Activated naive CD8-positive, alpha-beta T cell (primary cell): Measurements from ENCODE around the gene ZDHHC7.

Experiments used
- H3K27ac Mint-ChIP-seq: one replicate; pipeline ENCODE4 v1.8.0; 2021; ENCODE audit warnings: mixed read lengths
- H3K27me3 Mint-ChIP-seq: one replicate; pipeline ENCODE4 v1.8.0; 2021; ENCODE audit warnings: mixed read lengths
- H3K36me3 Mint-ChIP-seq: one replicate; pipeline ENCODE4 v1.8.0; 2021; ENCODE audit warnings: mixed read lengths
- H3K4me1 Mint-ChIP-seq: one replicate; pipeline ENCODE4 v1.8.0; 2021; ENCODE audit warnings: low read depth, mixed read lengths
- H3K4me3 Mint-ChIP-seq: one replicate; pipeline ENCODE4 v1.8.0; 2021; ENCODE audit warnings: mild to moderate bottlenecking, mixed read lengths
- H3K9me3 Mint-ChIP-seq: one replicate; pipeline ENCODE4 v1.8.0; 2021; ENCODE audit warnings: low read depth, mixed read lengths

The ZDHHC7 gene

GRCh38 chr16:84999857-85000480 lies 11.4 kb downstream of the ZDHHC7 start:
- no peaks in the 10 kb centered on the region for H3K9me3 Mint-ChIP-seq
- H3K36me3 Mint-ChIP-seq: peaks cover 2% of the 10 kb centered on the region
- H3K4me3 Mint-ChIP-seq: no peak overlapping the region
- H3K27ac Mint-ChIP-seq: no peak overlapping the region
- H3K4me1 Mint-ChIP-seq: peaks cover 41% of the 10 kb centered on the region
- no peaks in the 10 kb centered on the region for H3K27me3 Mint-ChIP-seq

- Mint-ChIP-seq H3K4me3 (no peak overlapping the region), H3K36me3 (peaks cover 4% of the 10 kb centered on the region), H3K27me3 (no peaks in the 10 kb centered on the region), H3K4me1 (peaks cover 33% of the 10 kb centered on the region), H3K27ac (peak overlapping the region; percentile 70), H3K9me3 (no peaks in the 10 kb centered on the region)
These were observed 12.1 kb downstream of the ZDHHC7 start for GRCh38 chr16:84999200-84999599.

GRCh38 chr16:84996365-84996764 lies 15.0 kb downstream of the ZDHHC7 start:
- Mint-ChIP-seq H3K27ac (no peak overlapping the region), H3K27me3 (no peaks in the 10 kb centered on the region), H3K9me3 (no peaks in the 10 kb centered on the region), H3K4me1 (peaks cover 14% of the 10 kb centered on the region), H3K4me3 (no peak overlapping the region), H3K36me3 (peaks cover 4% of the 10 kb centered on the region)

- H3K9me3 Mint-ChIP-seq: no peaks in the 10 kb centered on the region
- H3K36me3 Mint-ChIP-seq: peaks cover 4% of the 10 kb centered on the region
- H3K27ac Mint-ChIP-seq: no peak overlapping the region
- H3K27me3 Mint-ChIP-seq: no peaks in the 10 kb centered on the region
- H3K4me1 Mint-ChIP-seq: peaks cover 13% of the 10 kb centered on the region
- H3K4me3 Mint-ChIP-seq: no peak overlapping the region
These were observed 15.7 kb downstream of the ZDHHC7 start for GRCh38 chr16:84995663-84996062.

DNA sequence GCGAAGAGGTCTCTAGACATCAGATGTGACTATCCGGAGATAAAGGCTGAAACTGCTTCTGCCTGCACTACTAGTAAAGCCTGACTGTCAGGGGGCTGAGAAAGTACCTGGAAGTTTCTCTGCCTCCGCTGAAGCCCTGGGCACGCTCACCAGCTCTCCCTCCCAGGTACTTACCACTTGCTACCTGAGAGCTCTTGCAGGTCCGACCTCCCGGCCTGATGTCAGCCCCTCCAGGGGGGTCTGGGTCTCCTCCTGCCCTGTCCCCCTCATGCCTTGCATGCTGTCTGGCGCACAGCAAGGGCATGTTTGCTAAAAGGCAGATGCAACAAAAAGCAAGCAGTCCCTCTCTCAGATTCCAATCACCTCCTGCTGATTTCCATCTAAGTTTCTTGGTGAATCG lies 17.4 kb downstream of the ZDHHC7 start:
- Mint-ChIP-seq H3K36me3 (peaks cover 4% of the 10 kb centered on the region), H3K4me3 (no peak overlapping the region), H3K4me1 (peaks cover 7% of the 10 kb centered on the region), H3K9me3 (no peaks in the 10 kb centered on the region), H3K27me3 (no peaks in the 10 kb centered on the region), H3K27ac (no peak overlapping the region)

- H3K9me3 Mint-ChIP-seq: no peaks in the 10 kb centered on the region
- H3K4me3 Mint-ChIP-seq: no peak overlapping the region
- H3K4me1 Mint-ChIP-seq: peaks cover 6% of the 10 kb centered on the region
- no peaks in the 10 kb centered on the region for H3K27me3 Mint-ChIP-seq
- H3K36me3 Mint-ChIP-seq: peaks cover 4% of the 10 kb centered on the region
- H3K27ac Mint-ChIP-seq: no peak overlapping the region
These were observed 18.6 kb downstream of the ZDHHC7 start for GRCh38 chr16:84992717-84993075.

- H3K4me1 Mint-ChIP-seq: peaks cover 10% of the 10 kb centered on the region
- H3K36me3 Mint-ChIP-seq: peaks cover 4% of the 10 kb centered on the region
- H3K27me3 Mint-ChIP-seq: no peaks in the 10 kb centered on the region
- H3K27ac Mint-ChIP-seq: no peak overlapping the region
- no peaks in the 10 kb centered on the region for H3K9me3 Mint-ChIP-seq
- no peak overlapping the region for H3K4me3 Mint-ChIP-seq
These were observed 20.6 kb downstream of the ZDHHC7 start for GRCh38 chr16:84990782-84991181.

GRCh38 chr16:84989749-84990620 lies 21.4 kb downstream of the ZDHHC7 start:
- H3K4me3 Mint-ChIP-seq: no peak overlapping the region
- H3K27me3 Mint-ChIP-seq: no peaks in the 10 kb centered on the region
- no peak overlapping the region for H3K27ac Mint-ChIP-seq
- no peaks in the 10 kb centered on the region for H3K9me3 Mint-ChIP-seq
- H3K4me1 Mint-ChIP-seq: peaks cover 12% of the 10 kb centered on the region
- H3K36me3 Mint-ChIP-seq: peaks cover 2% of the 10 kb centered on the region

DNA sequence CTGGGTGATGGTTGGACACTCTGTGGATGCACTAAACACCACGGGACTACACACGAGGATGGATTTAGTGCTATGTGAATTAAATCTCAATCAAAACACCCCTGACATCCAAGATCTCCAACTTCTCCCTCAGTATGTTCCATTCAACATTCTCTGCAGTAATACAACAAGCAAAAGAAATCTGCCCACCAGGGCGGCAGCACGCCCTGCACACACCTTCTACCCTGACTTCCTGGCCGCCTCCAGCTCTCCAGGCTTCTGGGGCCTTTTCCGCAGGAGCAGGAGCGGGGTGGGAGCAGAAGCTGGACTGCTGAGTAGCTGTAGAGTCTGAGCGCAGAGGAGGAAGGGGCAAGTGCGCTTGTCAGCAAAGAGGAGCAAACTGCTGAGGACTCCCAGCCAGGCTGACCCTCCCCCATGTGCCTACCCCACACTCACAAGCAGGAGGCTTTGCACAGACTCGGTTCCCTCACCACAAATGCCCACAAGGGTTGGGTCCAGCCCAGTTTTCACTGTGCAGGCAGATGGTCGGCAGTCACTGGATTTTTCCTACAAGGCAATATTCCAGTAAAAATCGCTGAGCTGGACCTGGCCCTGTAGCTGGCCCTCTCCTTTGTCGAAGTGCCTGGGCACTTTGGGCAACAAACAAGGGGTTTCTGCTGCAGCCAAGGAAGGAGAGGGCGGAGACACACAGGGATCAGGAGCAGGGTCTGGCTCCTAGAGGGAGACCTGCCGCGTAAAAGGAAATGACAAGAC lies 22.8 kb downstream of the ZDHHC7 start:
- Mint-ChIP-seq H3K4me1 (peaks cover 13% of the 10 kb centered on the region), H3K27me3 (no peaks in the 10 kb centered on the region), H3K27ac (no peak overlapping the region), H3K9me3 (no peaks in the 10 kb centered on the region), H3K36me3 (no peaks in the 10 kb centered on the region), H3K4me3 (no peak overlapping the region)

GRCh38 chr16:84986879-84987278 lies 24.5 kb downstream of the ZDHHC7 start:
- Mint-ChIP-seq H3K4me3 (no peak overlapping the region), H3K4me1 (peaks cover 14% of the 10 kb centered on the region), H3K27me3 (no peaks in the 10 kb centered on the region), H3K27ac (no peak overlapping the region), H3K9me3 (no peaks in the 10 kb centered on the region), H3K36me3 (no peaks in the 10 kb centered on the region)

- Mint-ChIP-seq H3K4me3 (no peak overlapping the region), H3K9me3 (no peaks in the 10 kb centered on the region), H3K27me3 (no peaks in the 10 kb centered on the region), H3K36me3 (no peaks in the 10 kb centered on the region), H3K27ac (no peak overlapping the region), H3K4me1 (peaks cover 14% of the 10 kb centered on the region)
These were observed 25.2 kb downstream of the ZDHHC7 start for GRCh38 chr16:84986102-84986501.

- Mint-ChIP-seq H3K9me3 (no peaks in the 10 kb centered on the region), H3K36me3 (no peaks in the 10 kb centered on the region), H3K27me3 (no peaks in the 10 kb centered on the region), H3K27ac (no peak overlapping the region), H3K4me1 (peaks cover 14% of the 10 kb centered on the region), H3K4me3 (no peak overlapping the region)
These were observed 26.0 kb downstream of the ZDHHC7 start for GRCh38 chr16:84985079-84986065.

GRCh38 chr16:84982434-84982833 lies 28.9 kb downstream of the ZDHHC7 start:
- Mint-ChIP-seq H3K27ac (peak overlapping the region; percentile 50), H3K36me3 (peaks cover 2% of the 10 kb centered on the region), H3K4me1 (peaks cover 14% of the 10 kb centered on the region), H3K4me3 (no peak overlapping the region), H3K27me3 (no peaks in the 10 kb centered on the region), H3K9me3 (no peaks in the 10 kb centered on the region)

DNA sequence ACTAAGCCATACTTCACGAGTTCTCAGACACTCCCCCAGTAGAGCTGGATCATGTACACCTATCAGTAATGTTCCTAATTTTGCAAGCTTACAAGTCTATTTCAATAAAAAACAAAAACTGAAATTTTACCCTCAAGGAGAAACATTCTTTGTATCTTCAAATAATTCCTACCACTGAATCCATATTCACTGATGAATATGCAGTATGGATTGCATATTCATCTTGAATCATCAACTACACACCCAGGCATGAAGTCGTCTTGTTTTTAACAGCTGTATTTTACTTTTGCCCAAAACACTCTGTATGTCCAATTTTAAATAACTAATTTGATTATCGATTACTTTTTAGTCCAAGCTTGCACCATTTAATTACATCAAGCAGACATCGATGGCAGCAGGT lies 31.8 kb downstream of the ZDHHC7 start:
- Mint-ChIP-seq H3K4me1 (peaks cover 1% of the 10 kb centered on the region), H3K4me3 (no peak overlapping the region), H3K9me3 (no peaks in the 10 kb centered on the region), H3K27me3 (no peaks in the 10 kb centered on the region), H3K27ac (no peak overlapping the region), H3K36me3 (peaks cover 2% of the 10 kb centered on the region)
